Adrenal gland (tissue), 5 donors: ENCODE results near the gene PARP16.

Experiments used
- CTCF ChIP-seq, 6 experiments: fragments of 450-650 bp in 4 of 6; fragments of 200-600 bp in 2 of 6; sonication (generic) in 1 of 6; IDR thresholded peaks; 1 replicate in 5 of 6; 2 replicates in 1 of 6; pipeline versions ENCODE4 v1.5.1 to v1.8.0; 2016 to 2021; ENCODE audit warnings: antibody characterized with exemption in 6 of 6, mild to moderate bottlenecking in 2 of 6, moderate library complexity in 1 of 6
- POLR2A ChIP-seq, 2 donors: fragments of 450-650 bp; IDR thresholded peaks; one replicate each; pipeline ENCODE4 v1.6.1; 2017; ENCODE audit warnings: antibody characterized with exemption in 2 of 2, mild to moderate bottlenecking in 2 of 2, moderate library complexity in 1 of 2
- donor health status: DM: no; HTN: no; CAD: no.

GRCh38 chr15:65277015-65277414, 9.7 kb downstream of the PARP16 start:
- no peak for TF ChIP-seq CTCF (IDR thresholded peaks at IDR 0.05)
- TF ChIP-seq POLR2A (IDR thresholded peaks at IDR 0.05): no peak
